GM18858 (cell line): ENCODE results near the gene ISX.
A peak's percentile ranks its signal among the peaks of the same experiment; 100 is the strongest.

Source experiments
- ATAC-seq: cut with Tn5 transposase; IDR thresholded peaks from one replicate; pipeline ENCODE4 v1.9.1; 2021; ENCODE audit not compliant: unreplicated experiment

ISX gene

DNA sequence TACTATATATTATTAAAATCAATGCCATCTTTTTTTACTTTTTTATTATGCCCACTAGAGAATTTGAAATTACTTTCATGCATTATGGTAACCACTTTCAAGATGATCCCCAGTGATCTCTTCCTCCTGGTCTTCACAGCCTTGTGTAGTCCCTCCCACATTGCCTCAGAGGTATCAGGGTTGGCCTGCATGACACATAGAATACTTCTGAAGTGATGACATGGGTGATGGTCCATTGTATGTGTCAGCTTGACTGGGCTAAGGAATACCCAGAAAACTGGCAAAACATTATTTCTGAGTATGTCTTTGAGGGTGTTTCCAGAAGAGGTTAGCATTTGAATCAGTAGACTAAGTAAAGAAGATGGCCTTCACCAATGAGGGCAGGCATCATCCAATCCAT lies 14.2 kb upstream of the ISX start:
- ATAC-seq = no peak

- no peak for ATAC-seq
These were observed 12.7 kb upstream of the ISX start for GRCh38 chr22:35053060-35053835.

GRCh38 chr22:35054064-35054463 lies 11.9 kb upstream of the ISX start:
- ATAC-seq = peak; percentile 58

DNA sequence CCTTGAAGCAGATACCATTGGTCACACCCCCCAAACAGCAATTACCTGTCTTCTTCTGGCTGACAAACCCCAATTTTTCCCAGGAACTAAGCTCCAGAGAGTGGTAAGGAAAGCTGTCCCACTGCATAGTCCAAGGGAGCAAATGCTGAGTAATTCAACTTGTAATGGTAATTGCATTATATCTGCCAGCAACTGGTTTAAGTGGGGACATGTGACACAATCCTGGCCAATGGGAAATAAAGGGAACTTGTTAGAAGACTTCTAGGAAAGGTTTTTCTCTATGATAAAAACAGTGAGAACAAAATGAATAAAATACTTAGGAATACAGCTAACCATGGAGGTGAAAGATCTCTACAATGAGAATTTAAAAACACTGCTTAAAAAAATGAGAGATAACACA lies 9.5 kb upstream of the ISX start:
- ATAC-seq = no peak

GRCh38 chr22:35057155-35057554 lies 8.8 kb upstream of the ISX start:
- no peak for ATAC-seq

DNA sequence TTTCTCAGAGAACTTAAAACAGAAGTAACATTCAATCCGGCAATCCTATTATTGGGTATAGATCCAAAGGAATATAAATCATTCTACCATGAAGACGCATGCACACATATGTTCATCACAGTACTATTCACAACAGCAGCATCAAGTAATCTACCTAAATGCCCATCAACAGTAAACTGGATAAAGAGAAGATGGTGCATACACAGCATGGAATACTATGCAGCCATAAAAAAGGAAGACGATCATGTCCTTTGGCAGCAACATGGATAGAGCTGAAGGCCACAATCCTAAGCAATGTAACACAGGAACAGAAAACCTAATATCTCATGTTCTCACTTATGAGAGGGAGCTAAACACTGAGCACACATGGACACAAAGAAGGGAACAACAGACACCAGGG lies 6.3 kb upstream of the ISX start:
- no peak for ATAC-seq

DNA sequence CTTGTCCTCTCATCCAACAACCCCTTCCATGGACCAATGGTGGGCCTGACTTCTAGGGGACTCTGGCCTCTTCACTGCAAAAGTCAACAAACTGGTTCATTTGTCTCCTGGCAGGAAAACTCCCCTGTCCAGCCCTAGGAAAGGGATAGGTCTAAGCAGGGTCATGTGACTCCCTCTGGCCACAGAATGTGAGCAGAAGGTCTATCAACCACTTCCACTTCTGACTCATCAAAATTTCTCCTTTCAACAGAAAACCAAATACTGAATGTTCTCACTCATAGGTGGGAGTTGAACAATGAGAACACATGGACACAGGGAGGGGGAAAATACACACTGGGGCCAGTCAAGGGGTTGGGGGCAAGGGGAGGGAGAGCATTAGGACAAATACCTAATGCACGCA lies 1.3 kb upstream of the ISX start:
- ATAC-seq = peak; percentile 66

DNA sequence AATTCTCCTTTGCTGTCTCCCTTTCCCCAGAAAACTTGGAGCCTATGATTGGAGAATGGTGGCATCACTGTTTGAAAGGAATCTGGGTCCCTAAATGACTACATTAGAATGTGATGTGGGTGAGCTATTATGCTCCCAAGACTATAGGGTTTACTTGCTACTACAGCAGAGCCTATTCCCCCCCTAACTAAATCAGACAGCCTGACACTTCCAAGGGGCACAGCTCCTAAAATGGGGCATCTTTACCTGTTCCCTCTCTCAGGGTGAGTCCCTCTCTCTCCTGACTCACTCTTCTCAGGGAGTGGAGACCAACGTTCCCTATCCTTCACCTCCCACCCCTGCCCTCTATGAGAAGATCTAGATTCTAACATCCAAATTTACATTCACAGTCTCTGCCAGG lies 775 bp upstream of the ISX start:
- ATAC-seq = no peak

- no peak for ATAC-seq
These were observed 810 bp downstream of the ISX start for GRCh38 chr22:35066768-35067167.

DNA sequence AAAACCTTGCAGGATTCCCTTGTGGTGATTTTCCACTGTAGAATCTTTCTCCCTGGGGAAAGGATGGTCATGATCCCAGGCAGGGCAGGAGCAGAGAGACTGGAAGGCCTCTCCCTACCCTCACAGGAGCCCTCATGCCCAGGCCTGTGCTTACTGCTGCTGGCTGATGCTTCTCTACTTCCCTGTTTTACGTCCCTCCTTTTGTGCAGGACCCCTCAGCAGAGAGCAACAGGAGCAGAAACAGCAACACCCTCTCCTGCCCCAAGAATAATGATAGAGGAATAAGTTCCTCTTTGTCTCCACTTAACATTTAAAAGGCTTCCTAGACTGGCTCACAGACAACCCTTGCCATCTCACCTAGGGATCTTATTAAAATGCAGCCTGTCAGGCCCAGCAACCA lies 3.6 kb downstream of the ISX start:
- no peak for ATAC-seq

- no peak for ATAC-seq
These were observed 4.6 kb downstream of the ISX start for GRCh38 chr22:35070451-35071093.

DNA sequence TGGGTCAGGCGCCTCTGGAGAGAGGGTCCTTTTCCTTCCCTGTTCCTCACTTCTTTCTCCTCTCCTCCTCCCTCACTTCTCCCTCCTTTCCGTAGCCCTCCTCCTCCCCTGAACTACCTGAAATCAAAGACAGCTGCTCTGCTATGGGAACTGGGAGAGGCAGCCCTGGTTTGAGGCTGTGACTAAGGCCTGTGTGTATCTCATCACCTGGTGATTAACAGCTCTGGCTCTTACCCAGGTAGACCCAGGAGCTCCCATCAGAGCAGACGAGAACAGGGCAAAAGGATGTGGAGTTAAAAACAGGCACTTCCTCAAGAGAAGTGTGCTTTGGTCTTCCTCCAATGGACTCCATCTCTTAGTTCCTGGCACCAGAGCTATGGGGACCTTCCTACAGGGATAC lies 5.8 kb downstream of the ISX start:
- ATAC-seq = no peak

DNA sequence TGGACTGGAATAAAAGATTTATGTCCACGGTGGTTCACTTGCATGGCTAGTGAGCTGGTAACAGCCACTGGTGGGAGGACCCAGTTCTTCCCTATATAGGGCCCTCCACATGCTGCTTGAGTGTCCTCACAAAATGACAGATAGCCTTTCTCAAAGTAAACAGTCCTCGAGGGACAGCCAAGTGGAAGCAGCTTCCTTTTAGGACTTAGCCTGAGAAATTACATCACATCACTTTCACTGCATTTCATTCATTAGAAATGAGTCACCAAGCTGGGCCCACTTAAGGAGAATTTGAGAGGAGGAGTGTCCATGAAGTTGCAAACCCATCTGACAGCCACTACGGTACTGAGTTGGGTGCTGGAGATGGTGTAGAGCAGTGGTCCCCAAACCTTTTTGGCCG lies 7.0 kb downstream of the ISX start:
- no peak for ATAC-seq

GRCh38 chr22:35074583-35074982 lies 8.6 kb downstream of the ISX start:
- no peak for ATAC-seq

DNA sequence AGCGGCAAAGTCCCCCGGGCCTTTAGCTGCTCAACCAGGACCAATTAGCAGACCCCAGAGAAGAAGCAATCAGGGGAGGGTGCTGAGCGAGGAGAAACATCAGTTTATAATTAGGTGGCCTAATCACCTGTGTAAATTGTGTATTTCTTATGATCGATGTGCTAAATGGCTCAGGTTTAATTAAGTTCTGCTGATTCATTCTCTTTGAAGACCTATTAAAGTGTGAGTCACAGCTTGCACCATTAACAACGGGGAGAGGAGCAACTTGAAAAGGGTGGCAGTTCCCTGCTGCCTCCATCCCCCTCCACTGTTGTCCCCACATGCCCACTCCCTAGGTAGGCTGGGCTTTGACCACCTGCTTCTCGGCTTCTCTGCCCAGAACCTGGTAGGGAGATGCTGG lies 10.7 kb downstream of the ISX start:
- ATAC-seq = no peak

- ATAC-seq = no peak
These were observed 19.7 kb downstream of the ISX start for GRCh38 chr22:35085621-35086020.

- no peak for ATAC-seq
These were observed 23.2 kb downstream of the ISX start for GRCh38 chr22:35089139-35089538.

GRCh38 chr22:35092406-35092805 lies 26.4 kb downstream of the ISX start:
- no peak for ATAC-seq

GRCh38 chr22:35098921-35099320 lies 33.0 kb downstream of the ISX start:
- ATAC-seq = no peak

GRCh38 chr22:35099883-35100282 lies 33.9 kb downstream of the ISX start:
- no peak for ATAC-seq

DNA sequence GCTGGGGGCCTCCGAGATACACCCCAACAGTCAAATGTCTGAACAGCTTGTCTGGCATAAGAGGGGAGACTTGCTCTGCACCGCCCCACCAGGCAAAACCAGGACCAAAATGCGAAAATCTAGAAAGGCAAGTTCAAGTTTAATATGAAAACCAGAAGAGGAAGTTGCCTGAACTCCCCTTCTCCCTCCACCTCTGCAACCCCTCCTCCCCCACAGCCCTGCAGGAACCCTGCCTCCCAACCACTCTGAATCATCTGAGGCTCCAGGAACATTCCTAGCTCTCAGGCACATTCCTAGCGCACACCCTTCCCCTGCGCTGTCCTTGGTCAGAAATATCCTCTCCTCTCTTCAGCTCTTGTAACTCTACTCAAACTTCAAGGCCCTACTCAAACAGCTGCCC lies 36.7 kb downstream of the ISX start:
- no peak for ATAC-seq

DNA sequence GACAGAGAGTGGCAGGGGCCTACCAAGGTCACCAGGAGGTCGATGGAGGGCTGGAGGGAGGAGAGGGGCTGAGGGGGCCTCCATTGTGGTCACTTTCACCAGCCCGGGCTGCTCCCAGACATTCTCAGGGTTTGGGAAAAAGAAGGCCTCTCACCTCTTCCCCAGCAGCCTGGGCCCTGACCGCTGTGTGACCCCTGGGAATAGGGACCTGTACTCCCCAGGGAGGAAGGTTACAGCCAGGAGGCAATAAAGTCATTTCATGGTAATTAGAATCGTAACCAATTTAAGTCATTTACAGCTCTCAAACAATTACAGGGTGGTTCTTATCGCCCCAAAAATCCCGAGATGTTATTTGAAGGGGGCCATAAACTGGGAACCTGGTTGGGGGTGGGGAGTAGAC lies 37.8 kb downstream of the ISX start:
- ATAC-seq = no peak

DNA sequence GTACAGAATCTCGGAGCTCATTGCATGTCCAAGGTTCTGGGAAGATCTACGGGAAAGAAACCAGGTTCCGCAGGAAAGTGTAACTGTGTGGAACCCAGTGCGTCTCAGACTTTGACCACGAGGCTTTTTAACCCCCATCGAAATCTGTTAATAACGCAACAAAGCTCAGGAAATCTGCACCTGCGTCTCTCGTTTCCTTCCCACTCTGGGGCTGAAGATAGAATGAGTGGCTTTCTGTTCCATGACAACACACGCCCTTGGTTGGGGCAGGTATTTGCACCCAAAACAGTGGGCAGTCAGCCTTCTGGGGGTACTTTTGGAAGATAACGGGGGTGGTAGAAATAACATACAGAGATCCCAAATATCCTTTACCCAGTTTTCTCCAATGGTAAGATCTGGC lies 38.5 kb downstream of the ISX start:
- no peak for ATAC-seq
